Fibroblast of the conjunctiva (primary cell): ENCODE results near the gene REL.
A peak's percentile ranks its signal among the peaks of the same experiment; 100 is the strongest.
"Not testable (repeated sequence)": the region's sequence is repeated elsewhere in the genome, so short reads cannot be mapped to it uniquely, and the experiment has no call there.

Experiments
- DNase-seq: peaks from one replicate; pipeline ENCODE4 v3.0.0-alpha.2; 2010; ENCODE audit warnings: low read depth

The REL gene

DNA sequence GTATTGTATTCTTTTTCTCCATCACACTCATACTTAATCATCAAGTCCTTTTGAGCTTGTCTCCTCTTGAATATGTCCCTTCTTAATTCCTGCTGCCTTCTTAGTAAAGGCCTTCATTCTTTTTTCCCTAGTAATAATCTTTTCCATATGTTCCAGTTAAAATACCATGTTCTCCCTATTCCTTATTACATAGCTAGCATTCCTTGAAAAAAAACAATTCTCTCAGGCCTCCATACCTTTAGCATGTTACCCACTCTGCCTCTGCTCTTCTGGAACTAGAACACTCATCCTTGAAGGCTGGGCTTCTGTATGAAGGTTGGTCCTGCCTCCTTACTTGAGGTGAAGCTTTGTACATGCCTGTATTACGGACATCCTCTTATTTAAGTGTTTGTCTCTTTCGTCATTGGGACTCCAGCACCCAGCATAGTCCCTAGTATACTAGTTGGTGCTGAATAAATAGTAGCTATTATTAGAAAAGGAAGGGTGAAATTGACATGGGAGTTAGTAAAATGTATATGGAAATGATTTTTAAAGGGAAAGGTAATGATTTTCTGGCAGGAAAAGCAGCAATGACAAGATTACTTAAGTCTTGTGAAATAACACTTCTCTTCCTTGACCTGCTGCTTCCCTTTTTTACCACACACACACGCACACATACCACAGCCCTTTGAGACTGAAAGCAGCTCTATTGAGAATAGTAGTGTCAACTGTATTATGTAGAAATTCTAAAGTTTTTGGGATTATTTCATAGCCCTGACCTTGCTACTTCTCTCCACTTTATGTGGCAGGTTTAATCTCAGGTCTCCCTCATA, 45.6 kb downstream of the REL start:
- peak; percentile 6 for DNase-seq

DNA sequence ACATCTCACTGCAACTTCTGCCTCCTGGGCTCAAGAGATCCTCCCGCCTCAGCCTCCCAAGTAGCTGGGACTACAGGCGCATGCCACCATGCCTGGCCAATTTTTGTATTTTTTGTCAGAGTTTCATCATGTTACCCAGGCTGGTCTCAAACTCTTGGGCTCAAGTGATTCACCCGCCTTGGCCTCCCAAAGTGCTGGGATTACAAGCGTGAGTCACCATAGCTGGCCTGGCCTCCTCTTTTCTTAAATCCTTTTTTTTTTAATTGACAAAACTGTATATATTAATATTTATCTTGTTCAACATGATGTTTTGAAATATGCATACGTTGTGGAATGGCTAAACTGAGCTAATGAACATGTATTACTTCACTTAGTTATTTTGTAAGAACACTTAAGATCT, 50.7 kb downstream of the REL start:
- not testable (repeated sequence) for DNase-seq

GRCh38 chr2:60932954-60933353, 51.6 kb downstream of the REL start:
- DNase-seq = no peak

GRCh38 chr2:60934165-60934722, 52.9 kb downstream of the REL start:
- DNase-seq = no peak

DNA sequence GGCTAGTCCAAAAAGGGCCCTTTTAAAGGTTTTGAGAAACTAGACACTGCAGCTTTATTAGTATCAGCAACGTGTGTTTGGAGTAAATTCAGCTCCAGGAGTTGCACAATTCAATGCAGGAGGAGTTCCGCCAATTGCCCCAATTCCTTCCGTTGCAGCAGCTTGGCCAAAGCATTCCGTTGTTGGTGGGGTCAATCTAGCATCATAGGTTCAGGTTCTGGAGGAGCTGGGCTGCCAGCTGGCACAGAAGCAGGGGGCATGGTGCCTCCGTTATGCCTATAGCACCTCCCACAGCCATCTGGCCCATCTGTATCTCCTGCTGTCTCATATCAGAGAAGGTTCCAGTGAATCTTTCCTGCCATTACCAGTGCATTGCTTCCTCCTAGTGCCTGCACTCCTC, 55.4 kb downstream of the REL start:
- DNase-seq = no peak

- DNase-seq = no peak
These were observed 56.9 kb downstream of the REL start for GRCh38 chr2:60938301-60938700.

DNA sequence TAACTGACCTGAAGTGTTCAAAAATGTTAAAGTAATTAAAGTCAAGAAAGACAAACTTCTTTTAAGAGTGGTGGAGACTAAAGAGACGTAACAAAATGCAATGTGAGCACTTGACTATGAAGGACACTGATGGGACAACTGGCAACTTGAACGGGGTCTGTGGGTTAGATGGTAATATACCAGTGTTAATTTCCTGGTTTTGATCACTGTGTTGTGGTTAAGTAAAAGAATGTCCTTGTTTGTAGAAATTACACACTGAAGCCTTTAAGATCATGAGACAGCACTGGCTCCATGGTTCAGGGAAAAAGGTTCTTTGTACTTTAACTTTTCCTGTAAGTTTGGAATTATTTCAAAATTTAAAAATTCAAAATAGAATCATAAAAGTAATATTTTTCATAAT, 58.2 kb downstream of the REL start:
- no peak for DNase-seq

GRCh38 chr2:60945341-60945740, 64.0 kb downstream of the REL start:
- DNase-seq = no peak

- no peak for DNase-seq
These were observed 65.7 kb downstream of the REL start for GRCh38 chr2:60947056-60947455.

DNA sequence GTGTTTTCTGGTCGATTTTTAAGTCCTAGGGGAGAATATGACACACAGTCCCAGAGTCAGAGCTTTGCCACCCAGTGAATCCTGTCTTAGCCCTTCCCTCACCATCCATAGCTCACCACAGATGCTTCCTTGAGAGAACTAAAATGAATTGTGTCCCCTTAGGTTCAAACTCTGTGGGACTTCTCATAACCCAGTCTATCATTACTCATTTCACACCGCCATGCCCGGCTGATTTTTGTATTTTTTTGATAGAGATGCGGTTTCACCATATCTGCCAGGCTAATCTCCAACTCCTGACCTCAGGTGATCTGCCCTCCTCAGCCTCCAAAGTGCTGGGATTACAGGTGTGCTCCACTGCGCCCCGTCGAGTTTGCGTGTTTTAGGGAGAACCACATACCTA, 66.8 kb downstream of the REL start:
- DNase-seq = no peak

- no peak for DNase-seq
These were observed 67.7 kb downstream of the REL start for GRCh38 chr2:60948926-60949579.

DNA sequence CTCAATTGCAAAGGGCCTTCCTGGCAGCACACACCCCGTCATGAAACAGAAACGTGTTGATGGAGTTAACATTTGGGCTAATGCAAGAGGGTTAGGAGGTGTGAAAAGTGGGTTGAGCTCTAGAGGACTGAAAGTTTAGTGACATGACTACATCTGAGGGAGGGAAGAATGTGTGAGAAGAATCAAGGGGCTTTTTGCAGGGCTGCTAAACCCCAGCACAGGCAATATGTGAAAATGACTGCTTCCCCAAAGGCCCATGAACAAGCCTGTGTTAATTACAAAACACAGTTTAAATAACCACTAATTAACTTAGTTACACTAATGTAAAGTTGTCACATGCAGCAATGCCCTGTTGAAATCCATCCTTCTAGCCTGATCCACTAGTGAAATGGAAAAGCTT, 72.8 kb downstream of the REL start:
- no peak for DNase-seq

DNA sequence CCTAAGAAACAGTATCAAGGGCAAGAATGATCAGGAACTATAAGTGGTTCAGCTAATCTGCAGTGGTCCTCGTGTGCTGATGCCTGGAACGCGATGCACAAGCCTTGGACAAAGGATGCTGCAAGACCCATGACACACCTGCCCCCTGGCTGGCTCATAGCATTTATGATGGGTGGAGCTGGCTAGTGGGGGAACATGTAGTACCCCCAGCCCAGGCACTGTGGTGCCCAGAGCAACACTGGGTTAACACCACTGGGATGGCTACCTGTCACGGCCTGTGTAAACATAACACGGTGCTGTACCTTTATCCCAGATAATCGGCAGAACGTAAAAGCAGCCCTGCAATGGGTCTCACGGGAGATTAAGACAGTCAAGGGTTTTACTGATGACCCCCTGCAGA, 75.8 kb downstream of the REL start:
- DNase-seq = no peak

GRCh38 chr2:60957643-60958042, 76.3 kb downstream of the REL start:
- DNase-seq = no peak

GRCh38 chr2:60958361-60958760, 77.0 kb downstream of the REL start:
- no peak for DNase-seq

GRCh38 chr2:60958800-60959199, 77.4 kb downstream of the REL start:
- DNase-seq = no peak

- no peak for DNase-seq
These were observed 78.1 kb downstream of the REL start for GRCh38 chr2:60959501-60959900.

GRCh38 chr2:60960706-60961105, 79.3 kb downstream of the REL start:
- no peak for DNase-seq

DNA sequence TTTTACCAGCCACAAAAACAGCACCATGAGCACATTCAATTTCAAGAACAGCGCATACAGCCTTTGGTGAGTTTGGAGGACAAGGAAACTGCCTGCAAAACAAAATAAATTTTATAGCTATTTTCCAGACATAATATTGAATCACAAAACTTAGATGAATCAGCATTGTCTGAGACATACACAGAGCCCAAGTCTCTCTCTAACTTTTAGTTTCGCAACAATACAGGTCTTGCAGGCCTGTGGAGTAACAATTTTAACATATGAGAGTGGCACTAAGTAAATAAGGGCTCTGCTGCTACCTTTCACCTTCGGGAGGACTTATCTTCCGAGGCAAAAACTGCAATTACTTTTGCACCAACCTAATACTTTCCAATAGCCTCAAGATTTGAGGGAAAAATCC, 80.1 kb downstream of the REL start:
- peak; percentile 21 for DNase-seq

DNA sequence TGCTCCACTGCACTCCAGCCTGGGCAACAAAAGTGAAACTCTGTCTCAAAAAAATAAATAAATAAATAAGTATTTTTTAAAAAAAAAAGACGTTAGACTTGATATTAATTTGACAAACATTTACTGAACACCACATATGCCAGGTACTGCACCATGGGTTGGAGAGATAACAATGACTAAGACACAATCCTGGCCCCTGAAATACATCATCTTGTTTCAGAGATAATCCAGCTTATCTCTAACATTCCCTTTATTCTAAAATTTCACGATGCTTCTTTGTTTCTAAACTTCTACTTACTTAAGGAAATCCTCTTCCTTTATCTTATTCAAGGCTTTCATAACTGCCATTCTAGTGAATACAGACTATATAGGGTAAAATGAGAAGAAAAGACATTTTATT, 81.2 kb downstream of the REL start:
- no peak for DNase-seq

- DNase-seq = no peak
These were observed 81.8 kb downstream of the REL start for GRCh38 chr2:60963190-60963589.

GRCh38 chr2:60964651-60965498, 83.5 kb downstream of the REL start:
- DNase-seq = no peak

- no peak for DNase-seq
These were observed 84.1 kb downstream of the REL start for GRCh38 chr2:60965499-60965785.
